HFF-Myc (cell line): ENCODE measurements around the gene PKD2.
"Not testable (repeated sequence)": the region's sequence is repeated elsewhere in the genome, so short reads cannot be mapped to it uniquely, and the experiment has no call there.

Source experiments
- DNase-seq: peaks from one replicate; pipeline ENCODE4 v3.0.0-alpha.2; 2011; ENCODE audit warnings: low read depth; ENCODE audit errors: extremely low read depth
- H3K4me3 ChIP-seq: replicated peaks from 2 replicates; pipeline ENCODE4 v1.5.1; 2011; ENCODE audit warnings: low read depth, mild to moderate bottlenecking, control low read depth, low read length
- TF ChIP-seq, protein P1 (sequence below): IDR thresholded peaks from 2 replicates; pipeline ENCODE4 v1.5.1; 2012; ENCODE audit warnings: mild to moderate bottlenecking, low read depth, low read length, control low read depth; ENCODE audit errors: missing control alignments

Gene PKD2

GRCh38 chr4:88115587-88115986 lies 108.2 kb downstream of the PKD2 start:
- TF ChIP-seq, protein P1, sequence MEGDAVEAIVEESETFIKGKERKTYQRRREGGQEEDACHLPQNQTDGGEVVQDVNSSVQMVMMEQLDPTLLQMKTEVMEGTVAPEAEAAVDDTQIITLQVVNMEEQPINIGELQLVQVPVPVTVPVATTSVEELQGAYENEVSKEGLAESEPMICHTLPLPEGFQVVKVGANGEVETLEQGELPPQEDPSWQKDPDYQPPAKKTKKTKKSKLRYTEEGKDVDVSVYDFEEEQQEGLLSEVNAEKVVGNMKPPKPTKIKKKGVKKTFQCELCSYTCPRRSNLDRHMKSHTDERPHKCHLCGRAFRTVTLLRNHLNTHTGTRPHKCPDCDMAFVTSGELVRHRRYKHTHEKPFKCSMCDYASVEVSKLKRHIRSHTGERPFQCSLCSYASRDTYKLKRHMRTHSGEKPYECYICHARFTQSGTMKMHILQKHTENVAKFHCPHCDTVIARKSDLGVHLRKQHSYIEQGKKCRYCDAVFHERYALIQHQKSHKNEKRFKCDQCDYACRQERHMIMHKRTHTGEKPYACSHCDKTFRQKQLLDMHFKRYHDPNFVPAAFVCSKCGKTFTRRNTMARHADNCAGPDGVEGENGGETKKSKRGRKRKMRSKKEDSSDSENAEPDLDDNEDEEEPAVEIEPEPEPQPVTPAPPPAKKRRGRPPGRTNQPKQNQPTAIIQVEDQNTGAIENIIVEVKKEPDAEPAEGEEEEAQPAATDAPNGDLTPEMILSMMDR, result no peak
- DNase-seq, result no peak
- no peak overlapping the region for H3K4me3 ChIP-seq

- no peak overlapping the region for H3K4me3 ChIP-seq
- TF ChIP-seq, protein P1, result no peak
- DNase-seq, result no peak
These were observed 112.5 kb downstream of the PKD2 start for GRCh38 chr4:88119943-88120342.

DNA sequence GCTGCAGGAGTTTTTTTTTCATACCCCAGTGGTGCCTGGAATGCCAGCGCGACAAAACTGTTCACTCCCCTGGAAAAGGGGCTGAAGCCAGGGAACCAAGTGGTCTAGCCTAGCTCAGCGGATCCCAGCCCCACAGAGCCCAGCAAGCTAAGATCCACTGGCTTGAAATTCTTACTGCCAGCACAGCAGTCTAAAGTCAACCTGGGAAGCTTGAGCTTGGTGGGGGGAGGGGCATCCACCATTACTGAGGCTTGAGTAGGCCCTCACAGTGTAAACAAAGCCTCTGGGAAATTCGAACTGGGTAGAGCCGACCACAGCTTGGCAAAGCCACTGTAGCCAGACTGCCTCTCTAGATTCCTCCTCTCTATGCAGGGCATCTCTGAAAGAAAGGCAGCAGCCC lies 114.8 kb downstream of the PKD2 start:
- not testable (repeated sequence) for DNase-seq, H3K4me3 ChIP-seq
